Upper lobe of left lung (tissue), 6 donors: Measurements from ENCODE around the gene LYSMD1. TPM values are rescaled to one million over a fixed set of nuclear protein-coding genes. Genes with fewer than 3 reads are reported as not detected.
"Not testable (repeated sequence)": the region's sequence is repeated elsewhere in the genome, so short reads cannot be mapped to it uniquely, and the experiment has no call there.

Source experiments
- ATAC-seq, 2 donors: fragments of 200-7000 bp; cut with Tn5 transposase; one replicate each; pipeline ENCODE4 v1.9.1; 2022; ENCODE audit warnings: mild to moderate bottlenecking in 2 of 2, moderate library complexity in 2 of 2; ENCODE audit not compliant: low FRiP score in 2 of 2
- DNase-seq, 2 donors: peaks; one replicate each; pipeline ENCODE4 v3.0.0-alpha.2; 2019 to 2020
- H3K27ac ChIP-seq, 4 donors: fragments of 200-600 bp; sonication (generic); one replicate each; pipeline ENCODE4 v1.5.1; 2016 to 2019
- H3K27me3 ChIP-seq, 4 donors: fragments of 200-600 bp; sonication (generic); one replicate each; pipeline ENCODE4 v1.5.1; 2017 to 2019
- H3K36me3 ChIP-seq, 4 donors: fragments of 200-600 bp; sonication (generic); one replicate each; pipeline ENCODE4 v1.5.1; 2016 to 2019
- H3K4me1 ChIP-seq, 4 donors: fragments of 200-600 bp; sonication (generic); one replicate each; pipeline ENCODE4 v1.5.1; 2018 to 2019
- H3K4me3 ChIP-seq, 4 donors: fragments of 200-600 bp; sonication (generic); one replicate each; pipeline ENCODE4 v1.5.1; 2017 to 2019; ENCODE audit warnings: mild to moderate bottlenecking in 2 of 4, moderate library complexity in 1 of 4
- H3K9me3 ChIP-seq, 4 donors: fragments of 200-600 bp; sonication (generic); one replicate each; pipeline ENCODE4 v1.5.1; 2018 to 2019
- CTCF ChIP-seq, 6 experiments: fragments of 450-650 bp in 4 of 6; fragments of 200-600 bp in 2 of 6; sonication (generic) in 2 of 6; IDR thresholded peaks; one replicate each; pipeline ENCODE4 v1.5.1; 2016 to 2019; ENCODE audit warnings: antibody characterized with exemption in 6 of 6
- EP300 ChIP-seq, 4 donors: sonication (generic); formaldehyde crosslinking; IDR thresholded peaks; one replicate each; pipeline ENCODE4 v1.5.1; 2017; ENCODE audit warnings: antibody characterized with exemption in 4 of 4, control low read depth in 2 of 4
- POLR2A ChIP-seq, 4 donors: fragments of 450-650 bp; IDR thresholded peaks; one replicate each; pipeline ENCODE4 v1.5.1; 2016 to 2017; ENCODE audit warnings: antibody characterized with exemption in 4 of 4, mild to moderate bottlenecking in 2 of 4
- POLR2AphosphoS5 ChIP-seq, 2 donors: sonication (generic); formaldehyde crosslinking; IDR thresholded peaks; one replicate each; pipeline ENCODE4 v1.5.1; 2017; ENCODE audit warnings: antibody characterized with exemption in 2 of 2
- WGBS, 2 donors: methylation state at CpG; one replicate each; pipeline ENCODE4 v1.1.5; 2017 to 2018; 5-methylcytosine and 5-hydroxymethylcytosine counted together
- total RNA-seq, 6 donors: library from RNA; depleted of rRNA in 4 of 6; stranded (reverse); fragments of >200 nt in 4 of 6; gene quantifications; one replicate each; pipeline versions ENCODE4 v1.1.0 to v1.2.1, GENCODE V29; 2016 to 2021
- donor health status: DM: no; HTN: no; CAD: no; lungs with moderate emphysema.
- donor health status: DM: no; HTN: yes; CAD: no; lungs with severe emphysema.

The LYSMD1 gene
- total RNA-seq = 10 to 100 TPM in 1 of 6 donors, 1 to 10 TPM in 5; 2.2 to 16.8 (median 6.2) TPM

GRCh38 chr1:151165738-151166504 is at the start of gene LYSMD1, which contains the start of gene SCNM1:
Gene LYSMD1, minus strand, starts transcription at chr1:151165902. Its CDS starts 644 bp downstream, at chr1:151165258.
Gene SCNM1, plus strand, starts transcription at chr1:151166144. Its CDS starts 9 bp downstream, at chr1:151166153.
- DNase-seq (peak in 1 of 2 donors; percentile 97), ATAC-seq (peak; percentile 97)
- TF ChIP-seq POLR2AphosphoS5 (IDR thresholded peaks at IDR 0.05) (peak; percentile 99 to 100), CTCF (IDR thresholded peaks at IDR 0.05) (peak in 5 of 6 experiments; percentile 23 to 62 (median 51)), POLR2A (IDR thresholded peaks at IDR 0.05) (peak in 3 of 4 donors; percentile 39 to 79 (median 58)), EP300 (IDR thresholded peaks at IDR 0.05) (peak in 2 of 4 donors; percentile 87 to 92)
- H3K27me3 ChIP-seq = no peaks in the 10 kb centered on the region
- H3K4me1 ChIP-seq = peaks cover 18 to 35% (median 24%) of the 10 kb centered on the region in 4 donors
- WGBS, 2 donors = 0% methylated on average over 38 of the region's 38 CpGs
- no peaks in the 10 kb centered on the region for H3K9me3 ChIP-seq
- H3K36me3 ChIP-seq = peaks cover 3 to 47% (median 29%) of the 10 kb centered on the region in 4 donors
- peak within 1 kb of the TSS; percentile 49 to 72 (median 68) for H3K4me3 ChIP-seq
- peak within 1 kb of the TSS; percentile 65 to 87 (median 84) for H3K27ac ChIP-seq

GRCh38 chr1:151213560-151213959 is 47.9 kb upstream of the LYSMD1 start:
- Histone ChIP-seq H3K36me3 (peaks cover 0 to 32% (median 20%) of the 10 kb centered on the region in 4 donors), H3K4me1 (peaks cover 0 to 6% (median 2%) of the 10 kb centered on the region in 4 donors), H3K27me3 (no peaks in the 10 kb centered on the region), H3K4me3 (no peak overlapping the region), H3K27ac (no peak overlapping the region), H3K9me3 (no peaks in the 10 kb centered on the region)
- 28 to 31% methylated on average over 2 of the region's 2 CpGs for WGBS, 2 donors
- no peak for TF ChIP-seq CTCF (IDR thresholded peaks at IDR 0.05)
- TF ChIP-seq POLR2A (IDR thresholded peaks at IDR 0.05) = no peak
- no peak for TF ChIP-seq POLR2AphosphoS5 (IDR thresholded peaks at IDR 0.05)
- TF ChIP-seq EP300 (IDR thresholded peaks at IDR 0.05) = no peak
- DNase-seq (no peak), ATAC-seq (no peak)

GRCh38 chr1:151211972-151212705 is 46.4 kb upstream of the LYSMD1 start:
- DNase-seq = no peak
- 74 to 84% methylated on average over 15 of the region's 15 CpGs for WGBS, 2 donors
- Histone ChIP-seq H3K4me3 (no peak overlapping the region), H3K27me3 (no peaks in the 10 kb centered on the region), H3K27ac (no peak overlapping the region), H3K36me3 (peaks cover 6 to 40% (median 29%) of the 10 kb centered on the region in 4 donors), H3K4me1 (peaks cover 0 to 7% (median 2%) of the 10 kb centered on the region in 4 donors), H3K9me3 (no peaks in the 10 kb centered on the region)
- no peak for ATAC-seq
- TF ChIP-seq POLR2A (IDR thresholded peaks at IDR 0.05) = no peak
- TF ChIP-seq CTCF (IDR thresholded peaks at IDR 0.05) = no peak
- no peak for TF ChIP-seq EP300 (IDR thresholded peaks at IDR 0.05)
- TF ChIP-seq POLR2AphosphoS5 (IDR thresholded peaks at IDR 0.05) = no peak

GRCh38 chr1:151210830-151211229 is 45.1 kb upstream of the LYSMD1 start:
- H3K4me3 ChIP-seq = no peak overlapping the region
- H3K4me1 ChIP-seq = peaks cover 0 to 13% (median 2%) of the 10 kb centered on the region in 4 donors
- ATAC-seq (no peak), DNase-seq (no peak)
- no peaks in the 10 kb centered on the region for H3K27me3 ChIP-seq
- no peaks in the 10 kb centered on the region for H3K9me3 ChIP-seq
- no peak overlapping the region for H3K27ac ChIP-seq
- H3K36me3 ChIP-seq = peaks cover 8 to 47% (median 37%) of the 10 kb centered on the region in 4 donors
- 90 to 94% methylated on average over 1 of the region's 1 CpG for WGBS, 2 donors
- TF ChIP-seq EP300 (IDR thresholded peaks at IDR 0.05) (no peak), POLR2AphosphoS5 (IDR thresholded peaks at IDR 0.05) (no peak), POLR2A (IDR thresholded peaks at IDR 0.05) (no peak), CTCF (IDR thresholded peaks at IDR 0.05) (no peak)

- H3K27me3 ChIP-seq, H3K27ac ChIP-seq, H3K9me3 ChIP-seq, H3K4me3 ChIP-seq, ATAC-seq, DNase-seq: not testable (repeated sequence)
- Histone ChIP-seq H3K4me1 (peaks cover 19 to 43% (median 21%) of the 10 kb centered on the region in 4 donors), H3K36me3 (peaks cover 11 to 57% (median 37%) of the 10 kb centered on the region in 4 donors)
- 95 to 96% methylated on average over 12 of the region's 12 CpGs for WGBS, 2 donors
Measured at GRCh38 chr1:151205381-151205965, 39.8 kb upstream of the LYSMD1 start.
